NCI-H82 (cell line): Measurements from ENCODE around the gene LRCOL1.

ENCODE experiments used
- DNase-seq: peaks from one replicate; lab custom pipeline; 2025; lab: John Stamatoyannopoulos, UW

Gene LRCOL1

DNA sequence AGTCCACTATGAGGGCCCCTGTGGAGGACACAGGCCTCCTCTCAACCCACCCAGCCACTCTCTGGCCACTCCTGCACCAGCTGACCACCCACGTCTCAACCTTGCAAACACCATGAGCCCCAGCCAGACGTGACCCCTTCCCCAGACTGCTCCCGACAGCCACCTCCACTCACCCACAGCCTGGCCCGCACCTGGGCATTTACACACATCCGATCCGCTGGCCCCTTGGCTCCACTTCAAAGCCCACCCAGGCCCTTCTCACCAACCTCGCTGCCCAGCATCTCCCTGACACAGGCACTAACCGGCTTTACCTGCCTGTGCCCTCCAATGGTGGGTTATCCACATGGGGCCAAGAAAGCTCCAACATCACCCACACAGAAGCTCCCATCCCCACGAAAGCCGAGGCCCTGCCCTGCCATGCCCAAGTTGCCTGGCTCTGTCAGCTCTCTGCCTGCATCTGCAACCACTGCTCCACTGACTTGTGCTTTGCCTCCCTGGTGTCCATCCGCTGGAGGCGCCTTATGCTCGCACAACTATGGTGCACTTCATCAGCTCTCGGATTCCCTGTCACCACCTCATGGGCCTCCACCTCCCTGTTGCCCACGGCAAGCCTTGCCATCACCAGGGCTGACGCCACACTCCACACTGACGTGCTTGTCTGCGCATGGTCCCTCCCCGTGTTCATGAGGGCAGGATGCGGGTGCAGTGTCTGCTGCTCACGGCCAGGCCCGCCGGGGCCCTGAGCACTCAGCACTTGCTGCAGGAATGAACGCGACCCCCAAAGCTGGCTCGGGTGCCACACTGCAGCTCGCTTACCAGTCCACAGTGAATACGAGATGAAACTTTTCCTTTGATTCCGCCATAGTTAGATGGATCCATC lies 24.9 kb upstream of the LRCOL1 start:
- DNase-seq = no peak

GRCh38 chr12:132634411-132634990 lies 24.1 kb upstream of the LRCOL1 start:
- no peak for DNase-seq

- no peak for DNase-seq
These were observed 23.5 kb upstream of the LRCOL1 start for GRCh38 chr12:132633901-132634300.

DNA sequence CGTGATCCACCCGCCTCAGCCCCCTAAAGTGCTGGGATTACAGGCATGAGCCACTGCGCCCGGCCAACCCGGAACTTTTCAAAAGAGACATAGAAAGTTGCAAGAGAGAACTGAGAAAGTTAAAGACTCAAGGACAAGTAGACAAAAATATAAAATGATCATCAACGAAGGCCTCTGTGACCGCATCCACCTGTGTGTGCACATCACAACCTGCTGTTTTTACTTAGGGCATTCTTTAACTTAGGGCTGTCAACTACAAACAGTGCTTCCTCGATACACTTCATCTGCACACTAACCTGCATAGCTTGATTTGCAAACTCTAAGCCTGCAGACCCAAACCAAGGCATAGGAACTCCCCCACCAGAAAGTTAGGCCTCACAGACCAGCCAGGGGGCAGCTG lies 23.0 kb upstream of the LRCOL1 start:
- DNase-seq = no peak

DNA sequence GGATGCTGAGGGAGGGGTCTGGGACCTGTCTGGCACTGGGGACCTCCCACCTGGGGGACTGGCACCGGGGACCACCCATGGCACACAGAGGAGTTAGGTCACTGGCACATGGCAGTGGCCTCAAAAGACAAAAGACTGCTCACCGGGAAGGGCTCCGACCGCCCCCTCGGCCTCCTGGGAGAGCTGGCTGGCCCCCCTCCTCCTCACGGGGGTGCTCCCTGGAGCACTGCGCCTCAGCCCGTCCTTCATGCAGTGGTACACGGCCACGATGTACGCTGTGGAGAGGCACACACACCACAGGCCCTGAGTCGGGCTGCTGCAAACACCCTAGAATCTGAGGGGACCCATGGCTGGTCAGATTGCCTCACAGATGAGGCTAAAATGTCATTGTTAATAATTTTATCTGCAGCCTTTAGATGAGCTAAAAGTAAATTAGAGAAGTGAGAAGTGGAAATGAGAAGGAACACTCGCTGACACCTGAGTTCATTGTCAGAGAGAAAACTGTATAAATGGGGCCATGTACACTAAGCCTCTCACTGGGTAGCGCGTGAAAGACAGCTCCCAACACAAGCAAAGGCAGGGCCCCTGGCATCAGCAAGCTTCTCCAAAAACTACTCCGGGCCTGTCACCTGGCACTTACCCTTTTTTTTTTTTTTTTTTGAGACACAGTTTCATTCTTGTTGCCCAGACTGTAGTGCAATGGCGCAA lies 22.3 kb upstream of the LRCOL1 start:
- DNase-seq = no peak

DNA sequence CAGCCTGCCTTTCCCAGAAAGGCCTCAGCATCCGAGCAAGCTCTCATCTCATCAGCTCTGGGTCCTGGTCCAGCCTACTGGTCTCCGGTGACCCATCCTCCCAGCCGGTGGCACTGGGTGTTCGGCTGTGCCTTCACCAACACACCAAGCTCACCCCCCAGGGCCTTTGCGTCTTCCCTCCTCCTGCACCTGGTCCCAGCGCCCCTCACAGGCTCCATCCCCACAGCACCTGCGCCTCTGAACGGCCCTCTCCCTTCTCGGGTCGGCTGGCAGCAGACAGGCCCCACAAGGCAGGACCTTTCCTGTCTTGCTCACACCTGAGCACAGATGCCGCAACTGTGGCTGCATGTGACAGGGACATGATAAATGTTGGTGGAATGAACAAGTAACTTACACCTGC lies 21.3 kb upstream of the LRCOL1 start:
- no peak for DNase-seq

DNA sequence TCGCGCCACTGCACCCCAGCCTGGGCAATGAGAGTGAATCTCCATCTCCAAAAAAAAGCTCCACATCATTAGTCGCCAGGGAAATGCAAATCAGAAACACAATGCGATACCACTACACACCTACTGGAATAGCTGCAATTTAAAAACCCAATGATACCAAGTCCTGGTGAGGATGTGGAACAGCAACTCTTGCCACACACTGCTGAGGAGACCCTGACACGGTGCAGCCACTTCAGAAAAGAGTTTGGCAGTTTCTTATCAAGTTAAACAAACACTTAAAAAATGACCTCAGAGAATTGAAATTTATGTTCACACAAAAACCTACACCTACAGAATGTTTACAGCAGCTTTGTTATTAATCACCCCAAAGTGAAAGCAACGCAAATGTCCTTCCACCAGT lies 20.3 kb upstream of the LRCOL1 start:
- no peak for DNase-seq

GRCh38 chr12:132629330-132629729 lies 18.9 kb upstream of the LRCOL1 start:
- DNase-seq = no peak

DNA sequence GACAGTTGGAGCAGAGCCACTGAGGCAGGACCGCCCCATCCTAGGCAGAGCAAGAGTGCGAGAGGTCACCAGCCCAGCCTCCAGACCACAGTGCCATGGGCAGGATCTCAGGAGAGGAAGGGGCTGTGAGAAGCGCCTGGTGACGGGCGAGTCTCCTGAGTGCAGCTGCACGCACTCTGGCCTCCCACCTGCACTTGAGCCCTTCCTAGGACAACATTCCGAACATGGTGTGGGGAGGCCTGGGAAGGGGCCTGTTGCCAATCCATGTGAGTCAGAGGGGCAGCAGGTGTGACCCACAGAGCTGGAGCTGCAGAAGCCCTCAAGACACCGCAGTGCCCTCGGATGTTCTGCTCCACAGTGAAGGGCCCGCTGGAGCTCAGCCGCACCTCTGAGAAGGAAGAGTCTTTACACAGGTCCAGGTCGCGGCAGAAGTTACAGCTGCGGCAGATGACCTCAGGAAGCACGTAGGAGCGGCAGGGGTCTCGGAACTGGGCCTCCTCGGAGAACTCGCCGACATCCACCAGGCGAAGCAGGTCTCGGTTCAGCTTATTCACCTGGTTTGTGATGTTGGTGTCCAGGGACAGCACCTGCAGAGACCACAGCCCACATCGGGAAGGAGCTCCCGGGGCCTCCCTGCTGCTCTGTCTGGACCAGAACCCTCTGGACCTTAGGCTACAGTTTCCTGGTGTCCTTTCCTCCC lies 15.5 kb upstream of the LRCOL1 start:
- no peak for DNase-seq

DNA sequence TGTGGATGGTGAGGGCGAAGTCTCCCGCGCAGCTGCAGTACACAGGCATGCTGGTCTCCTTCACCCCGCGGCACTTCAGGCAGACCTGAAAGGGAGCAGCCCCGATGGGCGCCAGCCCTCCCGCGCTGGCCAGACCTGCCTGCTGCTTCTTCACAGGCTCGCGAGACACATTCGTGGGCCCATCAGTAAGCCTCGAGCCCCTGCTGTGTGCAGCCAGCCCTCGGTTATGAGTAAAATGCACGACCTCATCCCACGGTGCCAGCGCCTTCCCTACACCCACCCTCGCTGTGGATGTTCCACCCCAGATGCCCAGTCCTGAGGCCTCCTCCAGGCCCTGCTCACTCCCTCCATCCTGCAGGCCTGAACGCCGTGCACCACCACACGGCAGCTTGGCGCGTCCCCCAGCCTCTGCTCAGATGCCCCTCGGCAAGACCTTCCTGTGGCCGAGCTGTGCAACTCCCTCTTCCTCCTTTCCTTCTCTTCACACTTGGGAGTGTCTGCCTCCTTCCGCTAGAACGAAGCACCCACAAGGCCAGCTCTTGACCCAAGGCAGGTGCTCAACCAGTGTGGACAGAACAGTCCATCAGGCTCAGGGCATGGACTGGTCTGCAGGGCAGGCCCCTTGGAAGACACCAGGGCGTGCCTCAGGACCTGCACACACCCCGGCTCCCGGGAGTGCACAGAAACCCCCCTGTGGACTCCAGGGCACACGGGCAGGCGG lies 14.7 kb upstream of the LRCOL1 start:
- no peak for DNase-seq

DNA sequence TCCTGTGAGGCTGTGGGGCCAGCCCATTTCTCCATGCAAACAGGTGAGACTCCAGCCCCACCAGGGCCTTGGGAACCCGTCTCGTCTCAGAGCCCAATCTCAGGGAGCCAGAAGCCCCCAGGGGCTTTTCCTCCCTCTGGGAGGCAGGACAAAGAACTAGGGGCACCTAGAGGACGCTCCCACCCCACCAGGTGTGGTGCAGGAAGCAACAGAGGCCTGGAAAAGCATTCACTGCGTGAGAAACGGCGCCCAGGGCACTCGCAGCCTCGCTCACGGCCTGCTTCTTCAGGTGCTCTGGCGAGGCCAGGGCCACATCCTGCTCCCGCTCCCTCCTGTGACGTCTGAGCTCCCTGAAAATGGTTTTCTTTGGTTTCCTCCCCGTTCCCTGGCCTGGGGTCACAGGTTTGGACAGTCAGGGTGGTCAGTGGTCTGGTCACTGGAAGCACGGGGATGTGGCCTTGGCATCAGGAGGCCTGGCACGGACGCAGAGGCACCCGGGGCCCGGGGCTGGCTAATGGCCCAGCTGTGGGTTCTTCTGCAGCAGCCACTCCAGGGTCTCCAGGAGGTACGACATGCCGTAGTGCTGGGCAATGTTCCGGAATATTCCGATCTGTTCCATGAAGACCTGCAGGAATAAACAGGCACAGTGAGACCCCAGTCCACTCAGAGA lies 13.9 kb upstream of the LRCOL1 start:
- DNase-seq = no peak

DNA sequence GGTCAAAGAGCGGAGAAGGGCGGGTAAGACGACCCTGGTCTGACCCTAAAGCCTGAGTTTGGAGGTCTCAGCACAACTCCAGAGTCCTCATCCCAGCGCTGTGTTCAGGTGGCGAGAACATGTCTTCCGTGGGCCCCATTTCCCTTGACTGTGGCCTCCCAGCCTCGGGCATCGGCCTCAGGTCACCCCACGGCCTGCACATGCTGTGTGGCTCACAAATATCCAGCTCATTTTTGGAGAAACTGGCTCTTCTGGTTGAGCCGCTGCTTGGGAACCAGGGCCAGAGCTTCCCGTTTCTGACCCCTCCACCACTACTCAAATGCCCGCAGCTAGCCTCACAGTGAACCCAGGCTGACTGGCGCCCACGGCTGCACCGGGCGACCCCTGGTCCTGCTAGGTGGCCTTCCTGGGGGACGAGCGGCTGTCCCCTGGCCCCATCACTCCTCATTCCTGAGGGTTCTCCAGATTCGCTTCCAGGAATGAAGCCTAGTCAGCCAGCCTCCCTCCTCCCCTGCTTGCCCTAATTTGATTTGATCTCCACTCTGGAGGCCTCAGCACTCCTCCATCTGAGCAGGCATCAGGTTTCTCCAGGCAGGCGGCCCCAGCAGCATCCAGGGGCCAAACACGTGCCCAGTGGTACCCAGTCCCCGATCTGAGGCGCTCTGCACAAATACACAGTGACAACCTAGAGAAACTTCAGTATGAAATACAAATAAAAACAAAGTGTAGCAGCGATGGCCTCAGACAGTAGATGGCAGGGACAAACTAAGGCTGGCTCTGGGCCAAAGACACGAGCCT lies 12.9 kb upstream of the LRCOL1 start:
- peak; percentile 28 for DNase-seq

DNA sequence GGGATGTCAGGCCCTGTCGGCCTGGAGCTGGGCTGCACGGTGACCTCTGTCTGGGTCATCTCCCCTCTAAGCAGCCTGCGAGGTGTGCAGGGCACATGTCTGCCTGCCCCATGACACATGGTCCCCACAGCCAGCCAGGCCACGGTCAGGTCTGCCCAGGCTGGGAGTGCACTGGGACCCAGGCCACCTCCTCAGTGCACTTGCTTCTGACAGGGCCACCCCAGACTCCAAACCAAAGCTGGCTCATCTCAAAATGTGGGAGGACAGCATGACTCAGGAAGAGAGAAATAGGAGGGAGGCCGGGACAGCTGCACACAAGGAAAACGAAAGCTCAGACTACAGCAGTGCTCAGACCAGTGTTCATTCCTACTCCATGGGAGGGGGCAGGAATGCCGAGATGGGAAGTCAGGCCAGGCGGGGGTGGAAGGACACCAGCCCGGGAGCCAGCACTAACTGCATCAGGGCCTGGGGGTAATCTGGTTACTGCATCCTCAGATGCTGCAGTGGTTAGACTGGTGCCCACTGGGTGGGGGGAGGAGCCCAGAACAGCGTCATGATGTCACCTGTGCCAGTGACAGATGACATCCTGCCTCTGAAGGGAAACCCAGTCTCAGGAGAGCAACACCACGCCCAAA lies 12.2 kb upstream of the LRCOL1 start:
- peak; percentile 42 for DNase-seq

DNA sequence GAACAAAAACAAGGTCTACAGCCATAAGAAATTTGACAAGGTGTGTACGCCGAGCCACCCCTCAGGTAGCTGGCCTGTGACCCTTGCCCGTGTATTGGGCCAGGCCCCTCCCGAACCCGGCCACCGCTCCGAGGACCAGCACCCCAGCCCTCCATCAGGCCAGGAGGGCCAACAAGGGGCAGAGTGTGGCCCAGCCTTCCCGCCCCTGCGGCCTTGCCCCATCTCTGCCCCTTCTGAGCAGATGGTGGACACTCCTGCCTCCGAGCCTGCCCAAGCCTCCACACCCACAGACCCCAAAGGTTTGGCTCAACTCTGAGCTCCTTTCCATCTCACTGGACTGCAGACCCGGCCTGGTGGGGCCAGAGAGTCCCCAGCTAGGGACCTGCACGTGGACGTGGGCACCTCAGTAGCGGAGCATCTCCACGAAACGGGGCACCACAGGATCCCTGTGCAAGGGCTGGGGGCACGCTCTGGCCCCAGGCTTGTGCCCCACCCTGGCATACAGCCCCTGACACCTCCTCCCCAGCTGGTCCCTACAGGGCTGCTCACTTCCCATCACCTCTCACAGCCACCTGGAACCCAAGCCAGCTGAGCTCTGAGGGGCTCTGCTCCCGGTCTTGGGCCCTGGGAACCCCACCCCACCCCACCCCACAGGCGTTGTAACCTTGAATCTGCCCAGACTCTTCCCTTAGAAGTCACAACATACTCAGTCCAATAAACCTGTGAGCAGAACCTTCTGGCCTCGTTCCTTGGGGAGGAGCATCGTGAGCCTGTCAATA lies 11.5 kb upstream of the LRCOL1 start:
- DNase-seq = no peak

DNA sequence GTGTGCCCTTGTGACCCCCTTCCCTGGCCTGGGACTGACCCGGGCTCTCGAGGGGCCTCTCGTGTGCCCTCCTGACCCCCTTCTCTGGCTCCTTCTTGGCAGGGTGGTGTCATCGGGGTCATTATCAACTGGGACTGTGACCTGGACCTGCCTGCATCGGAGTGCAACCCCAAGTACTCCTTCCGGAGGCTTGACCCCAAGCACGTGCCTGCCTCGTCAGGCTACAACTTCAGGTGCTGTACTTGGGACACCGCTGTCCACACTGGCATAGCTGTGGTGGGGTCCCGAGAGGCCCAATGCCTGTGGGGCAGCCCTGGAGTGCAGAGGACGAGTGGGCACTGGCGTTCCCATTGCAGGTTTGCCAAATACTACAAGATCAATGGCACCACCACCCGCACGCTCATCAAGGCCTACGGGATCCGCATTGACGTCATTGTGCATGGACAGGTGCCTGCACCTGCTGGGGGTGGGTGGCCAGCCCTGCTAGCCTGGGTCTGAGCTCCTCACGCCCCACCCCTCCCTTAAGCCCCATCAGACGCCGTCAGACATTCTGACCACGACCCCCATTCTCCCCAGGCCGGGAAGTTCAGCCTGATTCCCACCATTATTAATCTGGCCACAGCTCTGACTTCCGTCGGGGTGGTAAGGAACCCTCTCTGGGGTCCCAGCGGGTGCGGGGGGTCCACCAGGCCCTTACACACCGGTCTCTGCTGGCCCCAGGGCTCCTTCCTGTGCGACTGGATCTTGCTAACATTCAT lies 10.7 kb upstream of the LRCOL1 start:
- DNase-seq = peak; percentile 35

- DNase-seq = peak; percentile 38
These were observed 9.9 kb upstream of the LRCOL1 start for GRCh38 chr12:132620113-132620898.

GRCh38 chr12:132619386-132620112 lies 9.2 kb upstream of the LRCOL1 start:
- DNase-seq = peak; percentile 41
